CD8-positive, alpha-beta memory T cell (primary cell): ENCODE measurements around the gene SLC12A6. TPM values are rescaled to one million over a fixed set of nuclear protein-coding genes. Genes with fewer than 3 reads are reported as not detected.
"Not testable (repeated sequence)": the region's sequence is repeated elsewhere in the genome, so short reads cannot be mapped to it uniquely, and the experiment has no call there.

Experiments used
- CTCF ChIA-PET: fragments of 350-600 bp; sonication (Branson Sonifier 250); formaldehyde crosslinking; loops from one replicate; lab custom pipeline; 2021; ENCODE audit warnings: antibody characterized with exemption; lab: Charles Lee
- POLR2A ChIA-PET: fragments of 350-600 bp; sonication (Branson Sonifier 250); formaldehyde crosslinking; loops from one replicate; lab custom pipeline; 2021; ENCODE audit warnings: antibody characterized with exemption; lab: Charles Lee
- DNase-seq, 5 donors: peaks; one replicate each; pipeline versions ENCODE4 v3.0.0 to v3.0.0-alpha.2; 2020 to 2022; ENCODE audit warnings: mixed read lengths in 1 of 5
- H3K27ac ChIP-seq: one replicate; pipeline ENCODE4 v1.7.0; 2013; ENCODE audit warnings: low read depth, mild to moderate bottlenecking, low read length, moderate library complexity
- H3K27me3 ChIP-seq: 2 replicates; pipeline ENCODE4 v1.7.0; 2013; ENCODE audit warnings: low read length, mild to moderate bottlenecking; ENCODE audit not compliant: insufficient read depth, poor library complexity, severe bottlenecking
- H3K36me3 ChIP-seq: 2 replicates; pipeline ENCODE4 v1.7.0; 2013; ENCODE audit warnings: mild to moderate bottlenecking, low read length, moderate library complexity; ENCODE audit not compliant: insufficient read depth
- H3K4me1 ChIP-seq: 2 replicates; pipeline ENCODE4 v1.7.0; 2013; ENCODE audit warnings: mild to moderate bottlenecking, low read length, moderate library complexity; ENCODE audit not compliant: insufficient read depth
- H3K4me3 ChIP-seq: 2 replicates; pipeline ENCODE4 v1.7.0; 2013; ENCODE audit warnings: mild to moderate bottlenecking, low read length
- H3K9me3 ChIP-seq: 2 replicates; pipeline ENCODE4 v1.7.0; 2013; ENCODE audit warnings: mild to moderate bottlenecking, low read length
- H3K27ac Mint-ChIP-seq, 8 donors: one replicate each; pipeline ENCODE4 v1.8.0; 2020 to 2021; ENCODE audit warnings: mixed read lengths in 8 of 8, mild to moderate bottlenecking in 6 of 8, inconsistent platforms in 3 of 8, moderate library complexity in 3 of 8
- H3K27me3 Mint-ChIP-seq, 2 donors: one replicate each; pipeline ENCODE4 v1.8.0; 2020 to 2021; ENCODE audit warnings: mixed read lengths in 2 of 2, mild to moderate bottlenecking in 1 of 2, moderate library complexity in 1 of 2
- H3K36me3 Mint-ChIP-seq, 3 donors: one replicate each; pipeline ENCODE4 v1.8.0; 2020 to 2021; ENCODE audit warnings: mixed read lengths in 3 of 3, inconsistent platforms in 1 of 3, mild to moderate bottlenecking in 1 of 3
- H3K4me1 Mint-ChIP-seq, 3 donors: one replicate each; pipeline ENCODE4 v1.8.0; 2020 to 2021; ENCODE audit warnings: mixed read lengths in 3 of 3, inconsistent platforms in 1 of 3, mild to moderate bottlenecking in 1 of 3
- H3K4me3 Mint-ChIP-seq, 7 donors: one replicate each; pipeline ENCODE4 v1.8.0; 2020 to 2021; ENCODE audit warnings: mixed read lengths in 7 of 7, mild to moderate bottlenecking in 6 of 7, moderate library complexity in 4 of 7, inconsistent platforms in 2 of 7
- H3K9me3 Mint-ChIP-seq, 5 donors: one replicate each; pipeline ENCODE4 v1.8.0; 2020 to 2022; ENCODE audit warnings: mixed read lengths in 5 of 5, mild to moderate bottlenecking in 3 of 5, moderate library complexity in 2 of 5, inconsistent platforms in 1 of 5
- polyA plus RNA-seq: library from polyadenylated mRNA; unstranded; fragments of 300-500 nt; fragmentation: Illumina TruSeq; gene quantifications from one replicate; pipeline ENCODE4 v1.2.3, GENCODE V29; 2021
- total RNA-seq, 2 experiments: library from RNA; stranded (reverse); gene quantifications; one replicate each; pipeline ENCODE4 v1.2.3, GENCODE V29; 2021

SLC12A6 gene
- total RNA-seq = 10 to 100 TPM; 19.2 to 20.6 TPM
- polyA plus RNA-seq = 7.1 TPM

DNA sequence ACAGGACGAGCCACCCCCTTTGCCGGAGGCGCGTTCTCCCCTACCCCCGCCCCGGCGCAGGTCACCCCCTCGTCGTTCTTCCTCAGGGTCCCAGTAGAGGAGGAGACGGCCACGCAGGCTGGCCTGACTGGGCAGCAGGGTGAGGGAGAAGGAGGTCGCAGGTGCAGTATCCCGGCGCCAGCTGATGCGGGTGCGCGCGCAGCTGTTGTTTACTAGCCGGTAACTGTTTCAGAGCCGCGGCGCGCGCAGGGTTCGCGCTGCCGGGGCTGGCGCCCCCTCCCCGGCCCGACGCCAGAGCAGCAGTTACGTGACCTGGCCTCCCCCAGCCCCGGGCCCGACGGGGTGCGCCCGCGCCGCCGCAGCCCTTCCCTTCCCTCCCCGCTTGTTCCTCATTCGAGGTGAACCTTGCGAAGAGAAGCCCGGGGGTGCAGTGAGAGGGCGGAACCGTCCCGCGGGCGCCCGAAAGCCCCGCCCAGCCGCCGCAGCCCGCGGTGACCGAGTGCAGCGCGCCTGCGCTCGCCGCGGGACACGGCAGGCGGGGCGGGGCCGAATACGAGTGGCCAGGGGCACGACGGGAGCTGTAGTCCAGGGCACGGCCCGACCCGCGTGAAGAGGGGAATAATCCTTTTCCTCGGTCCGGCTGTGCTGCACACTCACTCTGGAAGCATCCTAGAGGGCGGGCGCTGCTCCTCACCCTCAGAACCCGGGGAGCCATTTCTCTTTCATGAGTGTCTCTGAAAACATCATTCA is at the start of gene SLC12A6:
TSS of gene SLC12A6 (minus strand) at position 225 of the 750 bp plus-strand sequence. CDS start 1,101 bp downstream, outside the sequence.
- H3K4me1 ChIP-seq = peaks cover 58% of the 10 kb centered on the region
- H3K9me3 ChIP-seq = no peaks in the 10 kb centered on the region
- POLR2A ChIA-PET = interaction anchor here (0.7 to 4.2 kb wide), 10 partner anchors 9 to 246 kb away, joined by 3 to 42 read pairs (median 4); partner anchors contain the start of genes EMC7, GOLGA8B, LPCAT4 and PGBD4
- peak within 1 kb of the TSS; percentile 91 to 100 (median 97) for H3K4me3 Mint-ChIP-seq
- peaks cover 59 to 71% (median 69%) of the 10 kb centered on the region in 3 donors for H3K4me1 Mint-ChIP-seq
- CTCF ChIA-PET = interaction anchor here (0.7 to 3.9 kb wide), 6 partner anchors 10 to 246 kb away, joined by 3 to 39 read pairs (median 3); partner anchors contain the start of genes GOLGA8B and LPCAT4
- H3K9me3 Mint-ChIP-seq = no peaks in the 10 kb centered on the region
- peaks cover 0 to 3% of the 10 kb centered on the region in 2 donors for H3K27me3 Mint-ChIP-seq
- H3K36me3 Mint-ChIP-seq = peaks cover 0 to 38% (median 0%) of the 10 kb centered on the region in 3 donors
- peak within 1 kb of the TSS; percentile 85 for H3K27ac ChIP-seq
- H3K4me3 ChIP-seq = peak within 1 kb of the TSS; percentile 89
- no peaks in the 10 kb centered on the region for H3K27me3 ChIP-seq
- peaks cover 6% of the 10 kb centered on the region for H3K36me3 ChIP-seq
- peak; percentile 86 to 94 (median 91) for DNase-seq
- H3K27ac Mint-ChIP-seq = peak within 1 kb of the TSS; percentile 85 to 99 (median 96)

DNA sequence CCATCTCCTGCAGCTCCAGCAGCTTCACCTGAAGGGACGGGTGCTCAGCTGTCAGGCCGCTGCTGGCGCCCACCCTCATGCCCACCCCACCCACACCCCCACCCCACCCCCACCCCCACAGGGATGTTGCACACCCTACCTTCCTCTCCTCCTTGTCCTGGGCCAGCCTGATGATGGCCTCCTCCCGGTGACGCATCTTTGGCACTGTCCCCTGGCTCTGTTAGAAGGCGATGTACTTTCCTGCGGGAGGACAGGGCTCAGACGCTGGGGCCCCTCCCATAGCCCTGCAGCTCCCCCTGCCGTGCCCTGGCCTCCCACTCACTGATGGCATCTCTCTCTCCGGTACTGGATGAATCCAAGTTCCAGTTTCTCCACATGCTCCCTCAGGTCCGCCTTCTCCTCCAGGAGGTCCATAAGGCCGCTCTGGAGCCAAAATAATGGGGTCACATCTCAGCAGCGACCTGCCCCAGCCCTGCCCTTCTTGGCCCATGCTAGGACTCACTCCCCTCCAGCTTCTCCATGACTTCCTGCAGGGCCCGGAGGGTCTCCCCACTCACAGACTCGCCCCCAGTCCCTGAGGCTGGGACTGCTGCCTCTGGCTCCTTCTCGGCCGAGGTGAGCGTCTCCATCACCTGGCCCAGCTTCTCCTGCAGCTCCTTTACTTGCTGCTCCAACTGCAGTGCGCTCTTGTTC is 44.4 kb upstream of the SLC12A6 start:
- H3K27me3 Mint-ChIP-seq, H3K4me3 Mint-ChIP-seq, H3K36me3 Mint-ChIP-seq, H3K27me3 ChIP-seq, H3K4me1 ChIP-seq, H3K4me1 Mint-ChIP-seq, H3K27ac ChIP-seq, H3K9me3 ChIP-seq, CTCF ChIA-PET, H3K4me3 ChIP-seq, POLR2A ChIA-PET, DNase-seq, H3K36me3 ChIP-seq, H3K9me3 Mint-ChIP-seq, H3K27ac Mint-ChIP-seq: not testable (repeated sequence)

DNA sequence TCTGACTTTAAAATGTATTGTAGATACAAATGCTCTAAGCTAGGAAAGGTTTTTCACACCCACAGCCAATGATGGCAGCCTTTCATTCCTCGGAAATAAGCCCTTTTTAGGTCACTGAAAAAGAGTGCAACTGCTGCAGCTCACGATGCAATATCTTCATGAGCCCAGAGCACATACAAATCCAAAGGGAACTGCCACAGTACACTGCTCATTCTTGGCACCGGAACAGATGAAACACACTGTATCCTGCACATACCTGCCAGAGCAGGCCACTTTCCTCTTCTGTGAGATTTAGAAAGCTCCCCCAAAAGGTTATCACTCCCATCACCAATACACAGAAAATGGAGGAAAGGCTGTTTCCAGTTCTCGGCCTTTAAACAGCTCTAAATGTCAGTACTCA is 42.9 kb upstream of the SLC12A6 start:
- H3K4me3 ChIP-seq, H3K4me1 Mint-ChIP-seq, H3K9me3 Mint-ChIP-seq, DNase-seq, H3K9me3 ChIP-seq, H3K27ac Mint-ChIP-seq, H3K36me3 Mint-ChIP-seq, H3K36me3 ChIP-seq, H3K27me3 Mint-ChIP-seq, H3K4me3 Mint-ChIP-seq, H3K27ac ChIP-seq, H3K27me3 ChIP-seq, POLR2A ChIA-PET, H3K4me1 ChIP-seq, CTCF ChIA-PET: not testable (repeated sequence)

DNA sequence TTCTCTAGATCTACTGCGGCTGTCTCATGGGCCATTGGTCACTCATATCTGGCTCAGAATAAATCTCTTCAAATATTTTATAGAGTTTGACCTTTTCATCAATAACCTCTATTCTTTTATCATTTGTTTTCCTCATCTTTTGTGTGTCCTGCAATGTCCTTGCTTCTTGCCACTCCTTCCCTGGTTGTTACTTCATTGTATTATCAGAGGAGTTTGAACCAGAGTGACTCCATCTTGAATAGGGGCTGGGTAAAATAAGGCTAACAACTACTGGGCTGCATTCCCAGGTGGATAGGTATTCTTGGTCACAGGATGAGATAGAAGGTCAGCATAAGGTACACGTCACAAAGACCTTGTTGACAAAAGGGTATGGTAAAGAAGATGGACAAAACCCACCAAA is 39.3 kb upstream of the SLC12A6 start:
- Mint-ChIP-seq H3K4me1 (no peaks in the 10 kb centered on the region), H3K27me3 (peaks cover 0 to 2% of the 10 kb centered on the region in 2 donors), H3K36me3 (peaks cover 0 to 6% (median 1%) of the 10 kb centered on the region in 3 donors), H3K9me3 (no peaks in the 10 kb centered on the region), H3K4me3 (no peak overlapping the region), H3K27ac (no peak overlapping the region)
- no peaks in the 10 kb centered on the region for H3K9me3 ChIP-seq
- H3K27ac ChIP-seq = no peak overlapping the region
- H3K27me3 ChIP-seq = no peaks in the 10 kb centered on the region
- ChIA-PET POLR2A (no interaction called here), CTCF (no interaction called here)
- H3K36me3 ChIP-seq = no peaks in the 10 kb centered on the region
- H3K4me1 ChIP-seq = no peaks in the 10 kb centered on the region
- DNase-seq = no peak
- H3K4me3 ChIP-seq = no peak overlapping the region

DNA sequence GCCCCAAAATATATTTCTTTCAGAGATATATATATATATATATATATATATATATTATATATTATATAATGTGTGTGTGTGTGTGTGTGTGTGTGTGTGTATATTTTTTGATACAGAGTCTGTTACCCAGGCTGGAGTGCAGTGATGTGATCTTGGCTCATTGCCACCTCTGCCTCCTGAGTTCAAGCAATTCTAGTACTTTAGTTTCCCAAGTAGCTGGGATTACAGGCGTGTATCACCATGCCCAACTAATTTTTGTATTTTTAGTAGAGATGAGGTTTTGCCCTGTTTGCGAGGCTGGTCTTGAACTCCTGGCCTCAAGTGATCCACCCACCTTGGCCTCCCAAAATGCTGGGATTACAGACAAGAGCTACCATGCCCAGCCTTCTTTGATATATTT is 38.0 kb upstream of the SLC12A6 start:
- H3K36me3 Mint-ChIP-seq, POLR2A ChIA-PET, H3K4me1 ChIP-seq, CTCF ChIA-PET, H3K4me3 ChIP-seq, H3K27me3 ChIP-seq, H3K27ac ChIP-seq, H3K4me3 Mint-ChIP-seq, H3K9me3 ChIP-seq, DNase-seq, H3K27me3 Mint-ChIP-seq, H3K9me3 Mint-ChIP-seq, H3K36me3 ChIP-seq, H3K4me1 Mint-ChIP-seq: not testable (repeated sequence)
- H3K27ac Mint-ChIP-seq = peak overlapping the region in 1 of 8 donors; percentile 3

DNA sequence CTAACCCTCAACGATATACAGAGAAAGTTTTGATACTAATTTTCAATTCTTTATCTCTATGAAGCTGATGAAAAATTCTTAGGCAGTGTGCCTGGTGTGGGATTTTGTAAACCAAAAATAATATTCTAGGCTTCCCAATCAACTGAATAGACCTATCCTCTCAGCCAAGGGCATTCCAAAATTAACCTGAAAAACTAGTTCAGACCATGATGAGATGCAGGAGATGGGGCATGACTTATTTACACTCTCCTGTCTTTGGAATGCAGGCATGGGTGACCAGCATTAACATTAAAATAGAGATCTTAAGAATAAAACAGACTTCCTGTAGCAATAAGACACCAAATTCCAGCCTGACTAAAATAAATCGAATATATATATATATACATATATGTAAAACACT is 37.2 kb upstream of the SLC12A6 start:
- Mint-ChIP-seq H3K9me3 (no peaks in the 10 kb centered on the region), H3K27me3 (peaks cover 0 to 2% of the 10 kb centered on the region in 2 donors), H3K4me3 (no peak overlapping the region), H3K27ac (no peak overlapping the region), H3K4me1 (peaks cover 1 to 6% (median 4%) of the 10 kb centered on the region in 3 donors), H3K36me3 (peaks cover 0 to 2% (median 0%) of the 10 kb centered on the region in 3 donors)
- H3K4me3 ChIP-seq = no peak overlapping the region
- DNase-seq = no peak
- ChIA-PET POLR2A (no interaction called here), CTCF (no interaction called here)
- no peaks in the 10 kb centered on the region for H3K4me1 ChIP-seq
- no peak overlapping the region for H3K27ac ChIP-seq
- no peaks in the 10 kb centered on the region for H3K27me3 ChIP-seq
- no peaks in the 10 kb centered on the region for H3K36me3 ChIP-seq
- no peaks in the 10 kb centered on the region for H3K9me3 ChIP-seq

DNA sequence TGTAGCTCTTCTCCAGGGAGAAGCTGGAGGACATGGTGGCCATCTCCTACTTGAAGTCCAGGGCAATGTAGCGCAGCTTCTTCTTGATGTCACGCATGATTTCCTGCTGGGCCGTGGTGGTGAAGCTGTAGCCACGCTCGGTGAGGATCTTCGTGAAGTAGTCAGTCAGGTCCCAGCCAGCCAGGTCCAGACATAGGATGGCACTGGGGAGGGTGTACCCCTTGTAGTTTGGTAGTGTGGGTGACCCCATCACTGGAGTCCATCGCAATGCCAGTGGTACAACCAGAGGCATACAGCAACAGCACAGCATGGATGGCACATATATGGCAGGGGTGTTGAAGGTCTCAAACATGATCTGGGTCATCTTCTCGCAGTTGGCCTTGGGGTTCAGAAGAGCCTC is 36.4 kb upstream of the SLC12A6 start:
- no peak for DNase-seq
- CTCF ChIA-PET = no interaction called here

DNA sequence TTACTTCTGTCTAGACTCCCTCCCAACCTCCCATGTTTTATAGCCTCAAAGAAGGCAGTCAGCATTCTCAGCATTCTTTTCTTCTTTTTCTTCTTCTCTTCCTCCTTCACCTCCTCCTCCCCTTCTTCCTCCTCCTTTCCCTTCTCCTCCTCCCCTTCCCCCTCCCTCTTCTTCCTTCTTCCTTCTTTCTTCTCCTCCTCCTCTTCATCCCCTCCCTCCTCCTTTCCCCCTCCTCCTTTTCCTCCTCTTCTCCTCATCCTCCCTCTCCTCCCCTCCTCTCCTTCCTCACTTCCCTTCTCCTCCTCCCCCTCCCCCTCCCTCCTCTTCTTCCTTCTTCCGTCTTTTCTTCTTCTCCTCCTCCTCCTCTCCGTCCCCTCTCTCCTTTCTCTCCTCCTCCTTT is 33.1 kb upstream of the SLC12A6 start:
- Mint-ChIP-seq H3K4me3 (peak overlapping the region in 2 of 7 donors; percentile 36 to 70), H3K36me3 (peaks cover 0 to 13% (median 0%) of the 10 kb centered on the region in 3 donors), H3K4me1 (peaks cover 19 to 34% (median 23%) of the 10 kb centered on the region in 3 donors), H3K9me3 (no peaks in the 10 kb centered on the region), H3K27ac (peak overlapping the region in 7 of 8 donors; percentile 21 to 83 (median 50)), H3K27me3 (no peaks in the 10 kb centered on the region)
- Histone ChIP-seq H3K36me3 (no peaks in the 10 kb centered on the region), H3K4me3 (no peak overlapping the region), H3K9me3 (no peaks in the 10 kb centered on the region), H3K27me3 (no peaks in the 10 kb centered on the region), H3K4me1 (peaks cover 15% of the 10 kb centered on the region), H3K27ac (no peak overlapping the region)
- ChIA-PET CTCF (no interaction called here), POLR2A (no interaction called here)
- no peak for DNase-seq

More for the DNA sequence above, 36.4 kb upstream of the SLC12A6 start:
- Histone ChIP-seq H3K27me3 (no peaks in the 10 kb centered on the region), H3K27ac (no peak overlapping the region), H3K4me3 (no peak overlapping the region), H3K4me1 (no peaks in the 10 kb centered on the region), H3K9me3 (no peaks in the 10 kb centered on the region), H3K36me3 (no peaks in the 10 kb centered on the region)
- Mint-ChIP-seq H3K9me3 (no peaks in the 10 kb centered on the region), H3K4me3 (no peak overlapping the region), H3K27ac (peak overlapping the region in 2 of 8 donors; percentile 22 to 73), H3K36me3 (no peaks in the 10 kb centered on the region), H3K27me3 (peaks cover 0 to 2% of the 10 kb centered on the region in 2 donors), H3K4me1 (peaks cover 4 to 11% (median 5%) of the 10 kb centered on the region in 3 donors)
- POLR2A ChIA-PET = no interaction called here
